PC-9 (cell line): Measurements from ENCODE around the gene TRPC4. TPM values are rescaled to one million over a fixed set of nuclear protein-coding genes. Genes with fewer than 3 reads are reported as not detected.
A peak's percentile ranks its signal among the peaks of the same experiment; 100 is the strongest.

Experiments
- BruUV-seq: library from RNA; stranded (reverse); fragments of 400-500 nt; replicated peaks from 2 replicates; lab custom pipeline; 2021; lab: Mats Ljungman, UMichigan
- CTCF ChIA-PET: fragments of 300-600 bp; sonication (Branson Sonifier 250); formaldehyde crosslinking; loops from one replicate; lab custom pipeline; 2022; ENCODE audit warnings: antibody characterized with exemption; lab: Charles Lee
- POLR2A ChIA-PET: fragments of 300-600 bp; sonication (Branson Sonifier 250); formaldehyde crosslinking; loops from one replicate; lab custom pipeline; 2022; ENCODE audit warnings: antibody characterized with exemption; ENCODE audit not compliant: unreplicated experiment; lab: Charles Lee
- DNase-seq, 2 experiments: peaks; one replicate each; pipeline versions ENCODE4 v3.0.0 to v3.0.0-alpha.2; 2015 to 2022; ENCODE audit warnings: mixed read lengths in 1 of 2
- H2AFZ ChIP-seq: fragments of 200-600 bp; sonication (generic); 2 replicates; pipeline ENCODE4 v1.8.1; 2017; ENCODE audit warnings: antibody characterized with exemption
- H3F3A ChIP-seq: fragments of 200-600 bp; sonication (generic); 2 replicates; pipeline ENCODE4 v1.8.1; 2017; ENCODE audit warnings: antibody characterized with exemption, mild to moderate bottlenecking, low read depth; ENCODE audit not compliant: insufficient read depth
- H3K27ac ChIP-seq: fragments of 200-600 bp; sonication (generic); 2 replicates; pipeline ENCODE4 v1.6.1; 2016; ENCODE audit warnings: mixed run types
- H3K27me3 ChIP-seq: fragments of 200-600 bp; sonication (generic); 2 replicates; pipeline ENCODE4 v1.6.1; 2016; ENCODE audit warnings: low read depth, mixed run types; ENCODE audit not compliant: insufficient read depth
- H3K36me3 ChIP-seq: fragments of 200-600 bp; sonication (generic); 2 replicates; pipeline ENCODE4 v1.6.1; 2016; ENCODE audit warnings: low read depth, mixed run types
- H3K4me1 ChIP-seq: fragments of 200-600 bp; sonication (generic); replicated peaks from 2 replicates; pipeline ENCODE4 v1.6.1; 2016; ENCODE audit warnings: mixed run types; ENCODE audit not compliant: insufficient read depth
- H3K4me2 ChIP-seq: fragments of 200-600 bp; sonication (generic); 2 replicates; pipeline ENCODE4 v1.6.1; 2017; ENCODE audit warnings: mixed run types
- H3K4me3 ChIP-seq: fragments of 200-600 bp; sonication (generic); 2 replicates; pipeline ENCODE4 v1.6.1; 2016; ENCODE audit warnings: mixed run types
- H3K79me2 ChIP-seq: fragments of 200-600 bp; sonication (generic); 2 replicates; pipeline ENCODE4 v1.6.1; 2017; ENCODE audit warnings: low read depth, mixed run types
- H3K9me2 ChIP-seq: fragments of 200-600 bp; sonication (generic); 2 replicates; pipeline ENCODE4 v1.8.1; 2017; ENCODE audit warnings: mild to moderate bottlenecking; ENCODE audit not compliant: insufficient read depth
- H3K9me3 ChIP-seq: fragments of 200-600 bp; sonication (generic); 2 replicates; pipeline ENCODE4 v1.8.1; 2016; ENCODE audit warnings: low read depth; ENCODE audit not compliant: insufficient read depth
- H4K20me1 ChIP-seq: fragments of 200-600 bp; sonication (generic); 2 replicates; pipeline ENCODE4 v1.8.1; 2017; ENCODE audit not compliant: insufficient read depth
- EZH2 ChIP-seq: fragments of 200-600 bp; sonication (generic); IDR thresholded peaks from 2 replicates; pipeline ENCODE4 v1.8.0; 2017; ENCODE audit warnings: antibody characterized with exemption, low read depth
- intact Hi-C: fragments of 100-400 bp; cut with micrococcal nuclease; formaldehyde crosslinking; loops from one replicate; pipeline ENCODE4 v1.10.0; 2022; ENCODE audit not compliant: unreplicated experiment
- total RNA-seq: library from RNA; stranded (reverse); gene quantifications from 2 replicates; pipeline ENCODE4 v1.2.3, GENCODE V29; 2021
- TF ChIP-seq, protein P1 (sequence below): fragments of 200-600 bp; sonication (generic); conservative IDR thresholded peaks from 2 replicates; pipeline ENCODE4 v1.6.1; 2017; ENCODE audit warnings: mixed run types, antibody characterized with exemption, mild to moderate bottlenecking, moderate library complexity

TRPC4 gene
- total RNA-seq, 1 experiment from 2014 or later = 1.7 TPM

DNA sequence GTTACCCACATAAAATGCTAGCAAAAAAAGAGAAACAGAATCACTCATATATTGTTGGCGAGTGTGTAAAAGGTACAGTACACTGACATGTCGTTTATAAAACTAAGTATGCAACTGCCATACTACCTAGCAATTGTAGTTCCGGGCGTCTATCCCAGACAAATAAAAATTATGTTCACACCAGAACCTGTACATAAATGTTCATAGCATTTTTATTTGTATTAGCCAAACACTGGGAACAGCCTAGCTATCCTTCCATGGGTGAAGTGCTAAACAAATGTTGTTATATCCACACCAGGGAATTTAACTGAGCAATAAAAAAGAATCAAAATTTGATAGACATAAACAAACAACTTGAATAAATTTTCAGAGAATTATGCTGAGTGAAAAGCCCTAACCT, 242.1 kb downstream of the TRPC4 start:
- intact Hi-C loops = no loop called here

DNA sequence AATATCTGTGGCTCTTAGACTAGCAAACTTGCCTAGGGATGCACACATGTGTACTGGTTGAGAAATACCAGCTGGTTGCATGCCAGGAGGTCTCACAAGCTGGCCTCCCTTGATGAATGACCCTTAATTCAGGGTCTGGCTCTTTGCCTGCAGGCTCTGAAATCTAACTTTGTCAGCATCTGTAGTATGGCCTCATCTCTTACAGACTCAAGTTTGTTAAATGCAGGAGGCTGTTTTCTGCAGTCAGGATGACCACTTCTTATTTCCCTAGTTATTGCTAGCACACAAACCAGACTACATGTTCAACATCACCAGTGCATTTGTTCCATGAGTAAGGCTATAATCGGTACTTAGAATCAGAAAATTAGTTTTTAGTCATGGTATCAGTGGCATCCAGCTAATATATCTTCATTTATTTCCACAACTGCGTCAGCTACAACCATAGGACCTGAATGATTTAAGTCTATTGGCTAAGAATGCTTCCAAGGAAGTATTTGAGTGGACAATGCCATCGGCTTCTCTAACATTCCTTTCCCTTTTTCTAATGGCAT, 247.7 kb downstream of the TRPC4 start:
- H3K4me2 ChIP-seq = no peak overlapping the region
- BruUV-seq = no TSS peak
- TF ChIP-seq EZH2 = no peak
- TF ChIP-seq, protein P1, sequence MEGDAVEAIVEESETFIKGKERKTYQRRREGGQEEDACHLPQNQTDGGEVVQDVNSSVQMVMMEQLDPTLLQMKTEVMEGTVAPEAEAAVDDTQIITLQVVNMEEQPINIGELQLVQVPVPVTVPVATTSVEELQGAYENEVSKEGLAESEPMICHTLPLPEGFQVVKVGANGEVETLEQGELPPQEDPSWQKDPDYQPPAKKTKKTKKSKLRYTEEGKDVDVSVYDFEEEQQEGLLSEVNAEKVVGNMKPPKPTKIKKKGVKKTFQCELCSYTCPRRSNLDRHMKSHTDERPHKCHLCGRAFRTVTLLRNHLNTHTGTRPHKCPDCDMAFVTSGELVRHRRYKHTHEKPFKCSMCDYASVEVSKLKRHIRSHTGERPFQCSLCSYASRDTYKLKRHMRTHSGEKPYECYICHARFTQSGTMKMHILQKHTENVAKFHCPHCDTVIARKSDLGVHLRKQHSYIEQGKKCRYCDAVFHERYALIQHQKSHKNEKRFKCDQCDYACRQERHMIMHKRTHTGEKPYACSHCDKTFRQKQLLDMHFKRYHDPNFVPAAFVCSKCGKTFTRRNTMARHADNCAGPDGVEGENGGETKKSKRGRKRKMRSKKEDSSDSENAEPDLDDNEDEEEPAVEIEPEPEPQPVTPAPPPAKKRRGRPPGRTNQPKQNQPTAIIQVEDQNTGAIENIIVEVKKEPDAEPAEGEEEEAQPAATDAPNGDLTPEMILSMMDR = no peak
- no peaks in the 10 kb centered on the region for H3K36me3 ChIP-seq
- ChIA-PET CTCF (no interaction called here), POLR2A (no interaction called here)
- H3K27me3 ChIP-seq = no peaks in the 10 kb centered on the region
- H3K27ac ChIP-seq = no peak overlapping the region
- no peak for DNase-seq
- H3K9me2 ChIP-seq = no peaks in the 10 kb centered on the region
- H3K4me1 ChIP-seq = peaks cover 21% of the 10 kb centered on the region
- no peaks in the 10 kb centered on the region for H4K20me1 ChIP-seq
- no peaks in the 10 kb centered on the region for H3K9me3 ChIP-seq
- intact Hi-C loops = no loop called here
- H2AFZ ChIP-seq = no peak overlapping the region
- H3F3A ChIP-seq = peaks cover 13% of the 10 kb centered on the region
- H3K79me2 ChIP-seq = no peaks in the 10 kb centered on the region
- H3K4me3 ChIP-seq = no peak overlapping the region

More for the DNA sequence above, 242.1 kb downstream of the TRPC4 start:
- Histone ChIP-seq H3F3A (no peaks in the 10 kb centered on the region), H3K36me3 (no peaks in the 10 kb centered on the region), H3K9me3 (no peaks in the 10 kb centered on the region), H3K4me2 (no peak overlapping the region), H4K20me1 (no peaks in the 10 kb centered on the region), H3K27me3 (no peaks in the 10 kb centered on the region), H3K79me2 (no peaks in the 10 kb centered on the region), H3K4me3 (no peak overlapping the region), H2AFZ (no peak overlapping the region), H3K4me1 (no peaks in the 10 kb centered on the region), H3K27ac (no peak overlapping the region), H3K9me2 (no peaks in the 10 kb centered on the region)
- CTCF ChIA-PET = interaction anchor here (0.6 kb wide), 1 partner anchor 408 kb away, joined by 4 read pairs; no protein-coding TSS in a partner anchor
- no TSS peak for BruUV-seq
- no peak for TF ChIP-seq EZH2
- TF ChIP-seq, protein P1 = no peak
- DNase-seq = no peak
- POLR2A ChIA-PET = no interaction called here

DNA sequence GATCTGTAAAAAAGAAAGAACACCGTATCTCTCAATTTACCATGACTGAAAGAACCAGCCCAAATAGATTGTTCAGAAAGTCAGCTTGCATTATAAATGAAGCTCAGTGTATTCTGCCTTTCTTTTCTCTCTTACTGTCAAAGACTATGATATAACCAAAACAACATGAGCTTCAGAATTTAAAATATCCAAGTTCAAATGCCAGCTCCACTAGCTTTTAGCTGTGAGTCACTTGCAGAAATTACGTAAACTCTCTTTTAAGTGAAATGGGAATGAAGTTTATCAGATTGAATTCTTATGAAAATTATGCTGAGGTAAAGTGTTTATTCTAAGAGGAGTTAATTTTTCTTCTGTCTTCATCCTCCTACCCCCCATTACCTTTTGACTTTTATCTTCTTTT, 251.0 kb downstream of the TRPC4 start:
- intact Hi-C loops = no loop called here
- peak in 1 of 2 experiments; percentile 41 for DNase-seq
- Histone ChIP-seq H4K20me1 (no peaks in the 10 kb centered on the region), H3K9me3 (peaks cover 6% of the 10 kb centered on the region; the same call in 1 of the 2 replicates), H3K9me2 (no peaks in the 10 kb centered on the region), H2AFZ (no peak overlapping the region), H3K36me3 (no peaks in the 10 kb centered on the region), H3K4me3 (no peak overlapping the region), H3K27ac (no peak overlapping the region), H3K27me3 (no peaks in the 10 kb centered on the region), H3K4me1 (peaks cover 32% of the 10 kb centered on the region), H3K4me2 (peak overlapping the region; percentile 17; the same call in 1 of the 2 replicates), H3F3A (peaks cover 19% of the 10 kb centered on the region), H3K79me2 (no peaks in the 10 kb centered on the region)
- TF ChIP-seq, protein P1 = no peak
- TF ChIP-seq EZH2 = no peak
- POLR2A ChIA-PET = interaction anchor here (0.6 to 0.8 kb wide), 2 partner anchors 95 to 1222 kb away, joined by 6 to 9 read pairs; no protein-coding TSS in a partner anchor
- CTCF ChIA-PET = no interaction called here
- no TSS peak for BruUV-seq
